Mesenchymal stem cell (in vitro differentiated cells and primary cell): Measurements from ENCODE around the gene NEDD9.

ENCODE experiments used
- DNase-seq: peaks from one replicate; pipeline ENCODE4 v3.0.0-alpha.2; 2013
- H2AFZ ChIP-seq: one replicate; pipeline ENCODE4 v1.6.1; 2013; ENCODE audit warnings: low read depth, mild to moderate bottlenecking, control low read depth, inconsistent platforms, low read length, moderate library complexity
- H2AK5ac ChIP-seq: 2 replicates; pipeline ENCODE4 v1.6.1; 2013; ENCODE audit warnings: low read length, moderate library complexity, mild to moderate bottlenecking, inconsistent platforms; ENCODE audit not compliant: severe bottlenecking
- H2BK120ac ChIP-seq: one replicate; pipeline ENCODE4 v1.6.1; 2013; ENCODE audit warnings: low read depth, mild to moderate bottlenecking, inconsistent platforms, low read length, moderate library complexity
- H2BK12ac ChIP-seq, 2 experiments: one replicate each; pipeline ENCODE4 v1.6.1; 2013; ENCODE audit warnings: inconsistent platforms in 2 of 2, low read length in 2 of 2, mild to moderate bottlenecking in 2 of 2, moderate library complexity in 2 of 2, control low read depth in 1 of 2
- H2BK15ac ChIP-seq: one replicate; pipeline ENCODE4 v1.6.1; 2013; ENCODE audit warnings: mild to moderate bottlenecking, low read depth, inconsistent platforms; ENCODE audit not compliant: poor library complexity, severe bottlenecking
- H2BK5ac ChIP-seq: 2 replicates; pipeline ENCODE4 v1.6.1; 2013; ENCODE audit warnings: low read depth, mild to moderate bottlenecking, low read length, control low read depth, inconsistent platforms; ENCODE audit not compliant: poor library complexity, severe bottlenecking
- H3K14ac ChIP-seq, 2 experiments: one replicate each; pipeline ENCODE4 v1.6.1; 2013; ENCODE audit warnings: inconsistent platforms in 2 of 2, low read length in 2 of 2, control low read depth in 1 of 2, mild to moderate bottlenecking in 1 of 2, moderate library complexity in 1 of 2
- H3K18ac ChIP-seq, 2 experiments: one replicate each; pipeline ENCODE4 v1.6.1; 2013; ENCODE audit warnings: inconsistent platforms in 2 of 2, low read length in 2 of 2, control low read depth in 1 of 2, low read depth in 1 of 2, mild to moderate bottlenecking in 1 of 2
- H3K23ac ChIP-seq, 2 experiments: one replicate each; pipeline ENCODE4 v1.6.1; 2013; ENCODE audit warnings: inconsistent platforms in 2 of 2, low read length in 2 of 2, mild to moderate bottlenecking in 2 of 2, moderate library complexity in 2 of 2, control low read depth in 1 of 2
- H3K27ac ChIP-seq: 2 replicates; pipeline ENCODE4 v1.5.1; 2013; ENCODE audit warnings: mild to moderate bottlenecking, moderate library complexity, low read length, control low read depth, inconsistent platforms; ENCODE audit not compliant: poor library complexity, severe bottlenecking
- H3K27me3 ChIP-seq, 2 experiments: 2 replicates each; pipeline versions ENCODE4 v1.6.1 to v1.7.0; 2013; ENCODE audit warnings: low read length in 2 of 2, mild to moderate bottlenecking in 2 of 2, moderate library complexity in 2 of 2, control low read depth in 1 of 2, inconsistent platforms in 1 of 2; ENCODE audit not compliant: control insufficient read depth in 1 of 2, insufficient read depth in 1 of 2
- H3K36me3 ChIP-seq, 2 experiments: 2 replicates each; pipeline versions ENCODE4 v1.6.1 to v1.7.0; 2013; ENCODE audit warnings: low read length in 2 of 2, control low read depth in 1 of 2, inconsistent platforms in 1 of 2, low read depth in 1 of 2, mild to moderate bottlenecking in 1 of 2; ENCODE audit not compliant: insufficient read depth in 2 of 2, control insufficient read depth in 1 of 2
- H3K4ac ChIP-seq, 2 experiments: one replicate each; pipeline ENCODE4 v1.6.1; 2013; ENCODE audit warnings: inconsistent platforms in 2 of 2, low read length in 2 of 2, mild to moderate bottlenecking in 2 of 2, moderate library complexity in 2 of 2, control low read depth in 1 of 2, low read depth in 1 of 2
- H3K4me1 ChIP-seq: 2 replicates; pipeline ENCODE4 v1.6.1; 2013; ENCODE audit warnings: low read depth, low read length, control low read depth; ENCODE audit not compliant: control insufficient read depth, insufficient read depth
- H3K4me2 ChIP-seq: 2 replicates; pipeline ENCODE4 v1.6.1; 2013; ENCODE audit warnings: low read length, mild to moderate bottlenecking, inconsistent platforms; ENCODE audit not compliant: poor library complexity, severe bottlenecking
- H3K4me3 ChIP-seq, 2 experiments: 2 replicates each; pipeline versions ENCODE4 v1.5.1 to v1.7.0; 2013; ENCODE audit warnings: low read length in 2 of 2, mild to moderate bottlenecking in 2 of 2, control low read depth in 1 of 2, low read depth in 1 of 2; ENCODE audit not compliant: insufficient read depth in 1 of 2
- H3K79me1 ChIP-seq: replicated peaks from 2 replicates; pipeline ENCODE4 v1.6.1; 2013; ENCODE audit warnings: mild to moderate bottlenecking, control low read depth, low read length, inconsistent platforms; ENCODE audit not compliant: poor library complexity, severe bottlenecking
- H3K9ac ChIP-seq: 2 replicates; pipeline ENCODE4 v1.7.0; 2013; ENCODE audit warnings: mild to moderate bottlenecking, low read length, moderate library complexity
- H3K9me3 ChIP-seq: 2 replicates; pipeline ENCODE4 v1.7.0; 2013; ENCODE audit warnings: mild to moderate bottlenecking, low read length; ENCODE audit not compliant: control insufficient read depth
- H4K8ac ChIP-seq: one replicate; pipeline ENCODE4 v1.6.1; 2013; ENCODE audit warnings: inconsistent platforms, mild to moderate bottlenecking, low read length, moderate library complexity
- H4K91ac ChIP-seq: one replicate; pipeline ENCODE4 v1.6.1; 2013; ENCODE audit warnings: mild to moderate bottlenecking, low read length, inconsistent platforms
- WGBS: methylation state at CpG from one replicate; pipeline ENCODE4 v1.1.7; 2013; ENCODE audit warnings: mixed read lengths; 5-methylcytosine and 5-hydroxymethylcytosine counted together

Gene NEDD9

GRCh38 chr6:11218538-11219399, 13.7 kb downstream of the NEDD9 start:
- Histone ChIP-seq H4K91ac (no peak overlapping the region), H3K18ac (no peak overlapping the region), H2BK15ac (no peak overlapping the region), H3K79me1 (peaks cover 49% of the 10 kb centered on the region), H3K23ac (no peak overlapping the region), H4K8ac (no peak overlapping the region), H2BK12ac (peak overlapping the region in 1 of 2 experiments; percentile 28), H3K9ac (no peak overlapping the region), H3K4me1 (peaks cover 5% of the 10 kb centered on the region), H2AK5ac (no peak overlapping the region), H3K27me3 (no peaks in the 10 kb centered on the region), H3K9me3 (no peaks in the 10 kb centered on the region), H2AFZ (no peak overlapping the region), H3K36me3 (peaks cover 0 to 17% of the 10 kb centered on the region in 2 experiments), H3K4ac (no peak overlapping the region), H3K4me2 (no peak overlapping the region), H3K4me3 (no peak overlapping the region), H3K27ac (no peak overlapping the region), H3K14ac (no peak overlapping the region), H2BK5ac (no peak overlapping the region), H2BK120ac (no peak overlapping the region)
- 81% methylated on average over 12 of the region's 12 CpGs for WGBS
- DNase-seq = no peak

GRCh38 chr6:11218102-11218442, 14.4 kb downstream of the NEDD9 start:
- H2BK5ac ChIP-seq = no peak overlapping the region
- no peak overlapping the region for H2AK5ac ChIP-seq
- H3K36me3 ChIP-seq = peaks cover 0 to 22% of the 10 kb centered on the region in 2 experiments
- no peak overlapping the region for H3K14ac ChIP-seq
- H4K8ac ChIP-seq = no peak overlapping the region
- no peak overlapping the region for H3K27ac ChIP-seq
- H3K79me1 ChIP-seq = peaks cover 56% of the 10 kb centered on the region
- no peaks in the 10 kb centered on the region for H3K9me3 ChIP-seq
- H3K23ac ChIP-seq = no peak overlapping the region
- no peak overlapping the region for H2AFZ ChIP-seq
- no peak overlapping the region for H2BK12ac ChIP-seq
- H3K18ac ChIP-seq = no peak overlapping the region
- WGBS = 95% methylated on average over 3 of the region's 3 CpGs
- no peak overlapping the region for H2BK120ac ChIP-seq
- H4K91ac ChIP-seq = no peak overlapping the region
- H3K4ac ChIP-seq = no peak overlapping the region
- no peak overlapping the region for H3K4me3 ChIP-seq
- no peak overlapping the region for H2BK15ac ChIP-seq
- no peaks in the 10 kb centered on the region for H3K27me3 ChIP-seq
- no peak for DNase-seq
- no peak overlapping the region for H3K4me2 ChIP-seq
- no peak overlapping the region for H3K9ac ChIP-seq
- H3K4me1 ChIP-seq = peaks cover 7% of the 10 kb centered on the region

GRCh38 chr6:11217360-11218101, 14.9 kb downstream of the NEDD9 start:
- WGBS = 87% methylated on average over 4 of the region's 4 CpGs
- H2BK120ac ChIP-seq = no peak overlapping the region
- no peak overlapping the region for H2BK5ac ChIP-seq

GRCh38 chr6:11215773-11216172, 16.7 kb downstream of the NEDD9 start:
- H3K23ac ChIP-seq = no peak overlapping the region
- no peak overlapping the region for H2AFZ ChIP-seq
- no peak overlapping the region for H3K4me2 ChIP-seq
- DNase-seq = no peak
- H3K36me3 ChIP-seq = peaks cover 0 to 32% of the 10 kb centered on the region in 2 experiments
- no peak overlapping the region for H2BK12ac ChIP-seq
- 96% methylated on average over 7 of the region's 7 CpGs for WGBS
- H3K27ac ChIP-seq = no peak overlapping the region
- H3K79me1 ChIP-seq = peaks cover 54% of the 10 kb centered on the region
- H2BK120ac ChIP-seq = no peak overlapping the region
- H3K9ac ChIP-seq = no peak overlapping the region
- H4K8ac ChIP-seq = no peak overlapping the region
- no peak overlapping the region for H2AK5ac ChIP-seq
- H2BK15ac ChIP-seq = no peak overlapping the region
- no peaks in the 10 kb centered on the region for H3K9me3 ChIP-seq
- H3K14ac ChIP-seq = no peak overlapping the region
- H3K27me3 ChIP-seq = no peaks in the 10 kb centered on the region
- H2BK5ac ChIP-seq = no peak overlapping the region
- H3K4ac ChIP-seq = peak overlapping the region in 1 of 2 experiments; percentile 58
- H3K18ac ChIP-seq = no peak overlapping the region
- H3K4me1 ChIP-seq = peaks cover 10% of the 10 kb centered on the region
- no peak overlapping the region for H4K91ac ChIP-seq
- no peak overlapping the region for H3K4me3 ChIP-seq

More at GRCh38 chr6:11217360-11218101, 14.9 kb downstream of the NEDD9 start:
- no peaks in the 10 kb centered on the region for H3K9me3 ChIP-seq
- H3K36me3 ChIP-seq = peaks cover 0 to 24% of the 10 kb centered on the region in 2 experiments
- peaks cover 55% of the 10 kb centered on the region for H3K79me1 ChIP-seq
- H4K91ac ChIP-seq = no peak overlapping the region
- H3K14ac ChIP-seq = no peak overlapping the region
- H3K4me1 ChIP-seq = peaks cover 7% of the 10 kb centered on the region
- H3K4ac ChIP-seq = no peak overlapping the region
- H4K8ac ChIP-seq = no peak overlapping the region
- H3K4me3 ChIP-seq = no peak overlapping the region
- no peak overlapping the region for H2BK12ac ChIP-seq
- no peak overlapping the region for H2AFZ ChIP-seq
- H3K27ac ChIP-seq = no peak overlapping the region
- H3K27me3 ChIP-seq = no peaks in the 10 kb centered on the region
- H2AK5ac ChIP-seq = no peak overlapping the region
- no peak overlapping the region for H3K9ac ChIP-seq
- peak overlapping the region; percentile 6 for H3K4me2 ChIP-seq
- no peak for DNase-seq
- no peak overlapping the region for H2BK15ac ChIP-seq
- H3K23ac ChIP-seq = no peak overlapping the region
- no peak overlapping the region for H3K18ac ChIP-seq
